Measurements from ENCODE around the gene CHRNA1. TPM values are rescaled to one million over a fixed set of nuclear protein-coding genes. Genes with fewer than 3 reads are reported as not detected.

Gene CHRNA1
- polyA plus RNA-seq, 3 donors: 3.4 to 4.7 (median 4.1) TPM

DNA sequence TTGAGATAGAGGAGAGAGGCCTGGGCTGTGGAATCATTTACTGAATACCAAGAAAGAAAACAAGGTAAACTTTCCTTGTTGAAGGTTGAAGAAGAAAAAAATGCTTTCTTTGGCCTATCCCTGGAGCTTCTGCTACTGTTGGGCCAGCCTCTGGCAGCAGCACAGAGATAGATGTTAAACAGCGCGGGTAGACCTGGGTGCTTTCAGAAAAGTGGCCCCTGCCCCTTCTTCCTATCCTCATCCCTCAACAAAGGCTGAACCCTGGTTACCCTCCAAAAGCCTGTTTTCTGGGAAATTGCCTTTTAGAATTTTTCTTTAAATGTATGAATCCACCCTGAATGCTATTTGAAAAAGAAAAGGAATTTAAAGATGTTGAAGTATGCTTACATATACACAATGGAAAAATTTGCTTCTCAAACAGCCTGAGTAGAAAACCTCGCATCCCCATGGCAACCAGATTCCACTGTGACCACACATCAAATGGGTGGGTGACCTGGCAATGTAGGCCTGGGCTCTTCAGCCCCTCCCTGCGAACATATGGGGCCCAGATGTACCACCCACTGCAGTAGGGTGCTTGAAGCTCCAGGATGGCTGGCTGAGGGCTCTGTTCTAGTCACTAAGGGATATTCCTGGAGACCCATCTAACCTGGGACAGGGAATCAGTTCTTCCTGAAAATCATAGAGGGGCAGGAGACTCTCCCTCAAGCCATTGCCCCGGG is 23.4 kb upstream of the CHRNA1 start:
- DNase-seq (ENCODE audit: extremely low read depth in 1 of 11, low read depth in 9 of 11, low spot score in 4 of 11): peak in 2 of 11 donors; percentile 33 to 40

DNA sequence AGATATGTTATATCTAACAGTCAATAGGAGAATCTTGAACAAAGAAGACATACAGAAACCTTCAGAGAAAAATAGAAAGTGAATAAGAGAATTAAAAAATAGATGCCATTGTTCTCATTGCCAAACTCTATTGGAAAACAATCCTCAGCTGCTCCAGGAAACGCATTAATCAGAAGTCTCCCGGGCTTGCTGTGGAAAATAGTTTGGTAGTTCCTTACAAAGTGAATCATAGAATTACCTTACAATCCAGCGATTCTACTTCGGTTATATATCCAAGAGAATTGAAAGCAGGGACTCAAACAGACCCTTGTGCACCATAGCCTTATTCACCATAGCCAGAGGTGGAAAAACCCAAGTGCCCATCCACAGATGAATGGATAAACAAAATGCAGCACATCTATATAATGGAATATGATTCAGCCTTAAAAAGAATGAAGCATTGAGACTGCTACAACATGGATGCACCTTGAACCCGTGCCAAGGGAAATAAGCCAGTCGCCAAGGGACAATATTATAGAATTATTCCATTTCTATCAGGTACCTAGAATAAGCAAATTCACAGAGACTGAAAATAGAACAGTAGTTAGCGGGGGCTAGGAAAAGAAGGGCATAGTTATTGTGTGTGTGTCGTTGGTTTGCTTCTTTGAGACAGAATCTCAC is 21.9 kb upstream of the CHRNA1 start:
- no peak for DNase-seq (ENCODE audit: extremely low read depth in 1 of 11, low read depth in 9 of 11, low spot score in 4 of 11)

- no peak for DNase-seq (ENCODE audit: extremely low read depth in 1 of 11, low read depth in 9 of 11, low spot score in 4 of 11)
Observed at GRCh38 chr2:174785481-174785880, 21.2 kb upstream of the CHRNA1 start.

- no peak for DNase-seq (ENCODE audit: extremely low read depth in 1 of 11, low read depth in 9 of 11, low spot score in 4 of 11)
Observed at GRCh38 chr2:174784909-174785308, 20.6 kb upstream of the CHRNA1 start.

DNA sequence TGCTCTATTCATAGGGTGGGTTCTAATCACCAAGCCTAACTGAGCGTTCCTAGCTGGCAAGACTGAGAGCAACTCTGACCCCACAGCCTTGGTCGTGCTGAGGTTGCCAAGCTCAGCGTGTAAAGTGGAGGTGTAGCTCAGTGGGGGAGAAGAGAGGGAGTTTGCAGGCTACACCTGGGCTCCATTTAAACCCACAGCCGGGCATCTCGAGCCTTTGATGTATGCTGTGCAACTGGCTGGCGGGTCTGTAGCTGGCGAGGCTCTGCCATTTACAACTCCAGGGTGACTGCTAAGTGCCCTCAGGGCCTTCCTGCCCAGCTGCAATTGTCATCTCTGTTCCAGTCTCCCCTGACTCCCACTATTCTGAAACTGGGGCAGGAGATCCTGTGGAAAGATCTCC is 20.0 kb upstream of the CHRNA1 start:
- DNase-seq (ENCODE audit: extremely low read depth in 1 of 11, low read depth in 9 of 11, low spot score in 4 of 11): no peak

- DNase-seq (ENCODE audit: extremely low read depth in 1 of 11, low read depth in 9 of 11, low spot score in 4 of 11): no peak
Observed at GRCh38 chr2:174781996-174782395, 17.7 kb upstream of the CHRNA1 start.

DNA sequence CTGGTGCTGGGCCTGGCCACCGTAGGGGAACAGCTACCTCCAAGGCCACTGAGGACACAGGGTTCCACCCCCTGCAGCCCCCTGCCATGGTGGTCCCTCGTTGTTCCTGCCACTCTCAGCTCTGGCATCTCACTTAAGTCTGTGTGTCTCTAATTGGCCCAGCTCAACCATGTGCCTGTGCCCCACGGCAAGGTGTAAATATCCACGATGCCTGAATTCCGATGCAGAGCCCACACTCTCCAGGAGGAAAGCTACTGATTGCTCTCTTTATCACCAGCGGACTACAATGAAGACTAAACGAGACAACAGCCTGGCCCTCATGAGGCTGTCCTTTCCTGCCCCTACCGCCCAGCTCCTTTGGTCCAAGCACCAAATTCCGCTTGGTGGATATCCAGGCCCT is 17.0 kb upstream of the CHRNA1 start:
- DNase-seq (ENCODE audit: extremely low read depth in 1 of 11, low read depth in 9 of 11, low spot score in 4 of 11): no peak

DNA sequence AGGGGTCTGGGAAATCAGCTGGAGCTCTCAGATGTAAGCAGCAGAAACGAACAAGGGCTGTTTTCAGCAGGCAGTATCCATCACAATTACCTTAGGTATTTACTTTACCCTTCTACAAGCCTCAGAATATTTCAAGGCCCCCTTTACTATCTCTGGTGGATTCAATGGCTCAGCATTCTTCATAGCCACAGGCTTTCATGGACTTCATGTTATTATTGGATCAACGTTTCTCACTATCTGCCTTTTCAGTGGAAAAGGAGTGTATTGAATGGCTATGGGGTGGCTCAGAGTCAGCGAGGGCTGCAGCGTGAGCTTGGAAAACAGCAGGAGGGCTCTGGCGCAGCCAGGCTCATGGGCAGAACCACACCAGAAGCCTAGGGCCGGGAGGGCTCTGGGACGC is 16.6 kb upstream of the CHRNA1 start:
- no peak for DNase-seq (ENCODE audit: extremely low read depth in 1 of 11, low read depth in 9 of 11, low spot score in 4 of 11)

DNA sequence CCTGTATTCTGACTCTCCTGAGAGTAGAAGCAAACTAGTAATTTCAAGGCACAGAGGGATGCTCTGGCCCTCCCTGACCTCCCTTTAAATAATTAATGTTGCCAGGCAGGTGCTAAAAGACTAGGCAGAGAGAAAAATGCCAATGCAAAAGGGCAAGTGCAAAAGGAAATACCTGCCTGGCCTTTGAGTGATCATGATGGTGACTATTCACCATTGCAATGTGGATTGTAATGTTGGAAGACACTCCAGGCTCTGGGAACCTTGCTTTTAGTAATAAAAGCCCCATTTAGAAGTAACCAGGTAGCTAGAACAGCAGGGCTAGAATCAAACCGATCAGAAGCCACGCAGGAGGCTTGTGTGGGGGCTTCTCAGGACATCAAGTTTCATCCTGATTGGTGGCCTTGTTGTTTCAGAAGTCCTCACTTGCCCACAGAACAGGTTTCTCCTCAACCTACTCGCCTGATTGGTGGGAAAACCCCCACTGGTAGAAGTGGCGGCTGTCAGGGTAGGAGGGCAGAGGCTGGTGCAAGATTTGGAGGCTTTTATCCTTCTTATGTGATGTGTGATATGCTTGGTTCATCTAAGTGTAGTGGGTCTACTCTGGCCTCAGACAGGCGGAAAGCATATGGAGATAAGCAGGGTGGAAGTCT is 16.0 kb upstream of the CHRNA1 start:
- DNase-seq (ENCODE audit: extremely low read depth in 1 of 11, low read depth in 9 of 11, low spot score in 4 of 11): no peak

DNA sequence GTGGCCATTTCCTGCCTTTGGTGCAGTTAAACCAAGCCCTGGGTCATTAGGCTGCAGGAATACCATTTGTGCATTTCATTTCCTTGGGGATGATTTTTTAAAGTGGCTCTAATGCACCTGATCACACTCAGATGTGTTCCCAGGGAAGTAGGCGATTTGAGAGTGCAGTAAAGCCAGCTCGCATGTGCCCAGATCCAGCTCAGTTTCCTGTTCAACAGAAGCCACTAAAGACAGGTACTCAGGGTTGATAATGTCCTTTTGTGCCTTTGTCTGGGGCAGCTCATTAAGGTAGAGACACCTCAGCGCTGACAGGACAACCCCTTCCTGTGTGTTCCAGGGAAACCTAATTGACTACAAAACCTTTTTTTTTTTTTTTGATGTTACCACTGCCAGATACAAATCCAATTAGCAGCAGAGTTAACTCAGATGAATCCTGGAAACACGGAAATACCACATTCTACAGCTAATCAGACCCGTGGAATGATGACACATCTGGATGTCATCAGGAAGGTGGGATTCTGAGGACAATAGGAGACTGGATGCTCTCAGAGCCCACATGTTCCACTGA is 15.2 kb upstream of the CHRNA1 start:
- no peak for DNase-seq (ENCODE audit: extremely low read depth in 1 of 11, low read depth in 9 of 11, low spot score in 4 of 11)

GRCh38 chr2:174778085-174778981 is 14.1 kb upstream of the CHRNA1 start:
- no peak for DNase-seq (ENCODE audit: extremely low read depth in 1 of 11, low read depth in 9 of 11, low spot score in 4 of 11)

DNA sequence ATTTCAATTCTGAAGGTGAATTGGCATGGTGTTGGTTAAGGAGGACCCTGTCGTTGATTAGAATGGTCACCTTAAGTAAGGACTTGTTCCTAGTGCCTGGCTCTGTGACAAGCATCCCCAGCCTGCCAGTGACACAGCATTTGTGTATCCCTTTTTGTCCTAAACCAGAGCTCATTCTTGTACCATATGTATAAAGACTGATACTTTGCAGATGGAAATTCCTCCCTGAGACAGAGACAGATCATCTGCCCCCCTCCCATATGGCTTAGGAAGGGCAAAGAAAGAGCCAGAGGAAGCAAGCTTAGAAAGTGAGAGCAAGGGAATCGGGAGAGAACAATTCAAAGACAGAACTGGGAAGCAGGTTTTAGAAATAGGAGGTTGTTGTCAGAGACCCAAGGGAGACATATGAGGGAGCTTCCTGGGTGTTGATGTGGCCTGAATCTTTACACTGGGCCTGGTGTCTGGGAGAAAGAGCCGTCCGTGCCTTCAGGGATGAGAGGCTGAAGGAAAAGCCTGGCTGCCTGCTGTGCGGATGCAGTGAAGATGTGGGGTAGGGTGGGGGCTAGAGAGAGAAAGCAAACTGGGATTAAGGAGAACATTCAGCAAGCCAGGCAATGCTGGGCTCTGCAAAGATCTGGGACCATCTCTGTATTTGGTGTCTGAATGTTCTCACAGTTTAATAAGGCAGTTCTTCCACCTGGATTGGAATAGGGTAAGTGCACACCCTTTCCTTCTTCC is 13.2 kb upstream of the CHRNA1 start:
- no peak for DNase-seq (ENCODE audit: extremely low read depth in 1 of 11, low read depth in 9 of 11, low spot score in 4 of 11)

DNA sequence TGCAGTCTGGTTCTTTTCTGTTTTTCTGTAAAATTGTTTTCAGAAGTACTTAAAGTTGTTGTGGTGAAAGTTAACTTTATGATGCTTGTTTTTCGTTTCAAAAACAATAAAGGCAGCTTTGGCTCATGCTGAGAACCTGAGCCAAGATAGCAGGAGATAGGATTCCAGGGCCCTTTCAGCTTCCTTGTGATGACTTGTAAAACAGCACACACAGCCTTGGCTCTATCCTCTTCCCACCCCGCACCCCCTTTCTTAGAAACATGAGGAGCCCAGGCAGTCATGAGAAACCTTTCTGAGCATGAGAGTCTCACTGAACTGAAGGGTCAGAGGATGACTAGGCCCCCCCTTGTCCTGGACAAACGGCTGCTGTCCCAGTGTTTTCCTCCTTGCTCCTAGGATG is 12.4 kb upstream of the CHRNA1 start:
- DNase-seq (ENCODE audit: extremely low read depth in 1 of 11, low read depth in 9 of 11, low spot score in 4 of 11): no peak

GRCh38 chr2:174776223-174776622 is 12.0 kb upstream of the CHRNA1 start:
- DNase-seq (ENCODE audit: extremely low read depth in 1 of 11, low read depth in 9 of 11, low spot score in 4 of 11): no peak

GRCh38 chr2:174775571-174775980 is 11.3 kb upstream of the CHRNA1 start:
- DNase-seq (ENCODE audit: extremely low read depth in 1 of 11, low read depth in 9 of 11, low spot score in 4 of 11): no peak

- no peak for DNase-seq (ENCODE audit: extremely low read depth in 1 of 11, low read depth in 9 of 11, low spot score in 4 of 11)
Observed at GRCh38 chr2:174774886-174775285, 10.6 kb upstream of the CHRNA1 start.

GRCh38 chr2:174773215-174773614 is 8.9 kb upstream of the CHRNA1 start:
- no peak for DNase-seq (ENCODE audit: extremely low read depth in 1 of 11, low read depth in 9 of 11, low spot score in 4 of 11)

- no peak for DNase-seq (ENCODE audit: extremely low read depth in 1 of 11, low read depth in 9 of 11, low spot score in 4 of 11)
Observed at GRCh38 chr2:174772472-174772801, 8.2 kb upstream of the CHRNA1 start.

All from renal cortex interstitium (tissue), 11 donors.